Neural crest cell (in vitro differentiated cells): ENCODE measurements around the gene LIF. TPM values are rescaled to one million over a fixed set of nuclear protein-coding genes. Genes with fewer than 3 reads are reported as not detected.

Source experiments
- DNase-seq: peaks from one replicate; pipeline ENCODE4 v3.0.0; 2021; ENCODE audit warnings: low read depth, mixed read lengths, low spot score
- H3K27ac Mint-ChIP-seq: one replicate; pipeline ENCODE4 v1.8.0; 2021; ENCODE audit warnings: mild to moderate bottlenecking, mixed read lengths; ENCODE audit not compliant: unreplicated experiment
- H3K27me3 Mint-ChIP-seq: 2 replicates; pipeline ENCODE4 v1.8.0; 2021; ENCODE audit warnings: low read depth, mild to moderate bottlenecking, mixed read lengths
- H3K36me3 Mint-ChIP-seq: 2 replicates; pipeline ENCODE4 v1.8.0; 2021; ENCODE audit warnings: low read depth, mild to moderate bottlenecking, mixed read lengths
- H3K4me1 Mint-ChIP-seq: 2 replicates; pipeline ENCODE4 v1.8.0; 2021; ENCODE audit warnings: mixed read lengths
- H3K4me3 Mint-ChIP-seq: one replicate; pipeline ENCODE4 v1.8.0; 2021; ENCODE audit warnings: mild to moderate bottlenecking, mixed read lengths
- H3K9me3 Mint-ChIP-seq: 2 replicates; pipeline ENCODE4 v1.8.0; 2021; ENCODE audit warnings: mixed read lengths
- total RNA-seq: library from RNA; stranded (reverse); gene quantifications from 2 replicates; pipeline ENCODE4 v1.2.1, GENCODE V29; 2021
- TF ChIP-seq, protein P1 (sequence below): fragments of 200-600 bp; sonication (generic); conservative IDR thresholded peaks from 2 replicates; pipeline ENCODE4 v1.5.0; 2021; ENCODE audit warnings: antibody characterized with exemption, mild to moderate bottlenecking

Gene LIF
- total RNA-seq, 1 donor from 2014 or later = 1.1 TPM

DNA sequence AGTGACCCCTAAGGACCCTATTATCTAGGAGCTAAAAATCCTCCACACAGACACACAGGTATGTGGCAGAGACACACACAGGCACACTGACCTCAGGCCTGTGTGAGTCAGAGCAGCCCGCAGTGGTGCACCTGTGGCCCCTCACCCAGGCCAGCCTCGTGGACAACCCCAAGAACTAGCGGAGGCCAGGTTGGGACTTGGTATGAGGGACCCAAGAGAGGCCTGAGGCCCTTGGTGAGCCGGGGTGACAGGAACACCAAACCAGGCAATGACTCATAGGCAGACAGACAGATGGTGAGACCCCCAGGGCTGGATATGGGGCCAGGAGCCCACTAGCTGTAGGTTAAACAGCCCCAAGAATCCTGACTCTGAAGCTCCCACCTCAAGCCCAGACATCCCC is 36.8 kb upstream of the LIF start:
- H3K36me3 Mint-ChIP-seq = no peaks in the 10 kb centered on the region
- DNase-seq = no peak
- TF ChIP-seq, protein P1, sequence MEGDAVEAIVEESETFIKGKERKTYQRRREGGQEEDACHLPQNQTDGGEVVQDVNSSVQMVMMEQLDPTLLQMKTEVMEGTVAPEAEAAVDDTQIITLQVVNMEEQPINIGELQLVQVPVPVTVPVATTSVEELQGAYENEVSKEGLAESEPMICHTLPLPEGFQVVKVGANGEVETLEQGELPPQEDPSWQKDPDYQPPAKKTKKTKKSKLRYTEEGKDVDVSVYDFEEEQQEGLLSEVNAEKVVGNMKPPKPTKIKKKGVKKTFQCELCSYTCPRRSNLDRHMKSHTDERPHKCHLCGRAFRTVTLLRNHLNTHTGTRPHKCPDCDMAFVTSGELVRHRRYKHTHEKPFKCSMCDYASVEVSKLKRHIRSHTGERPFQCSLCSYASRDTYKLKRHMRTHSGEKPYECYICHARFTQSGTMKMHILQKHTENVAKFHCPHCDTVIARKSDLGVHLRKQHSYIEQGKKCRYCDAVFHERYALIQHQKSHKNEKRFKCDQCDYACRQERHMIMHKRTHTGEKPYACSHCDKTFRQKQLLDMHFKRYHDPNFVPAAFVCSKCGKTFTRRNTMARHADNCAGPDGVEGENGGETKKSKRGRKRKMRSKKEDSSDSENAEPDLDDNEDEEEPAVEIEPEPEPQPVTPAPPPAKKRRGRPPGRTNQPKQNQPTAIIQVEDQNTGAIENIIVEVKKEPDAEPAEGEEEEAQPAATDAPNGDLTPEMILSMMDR = no peak
- H3K4me1 Mint-ChIP-seq = peaks cover 17% of the 10 kb centered on the region
- H3K9me3 Mint-ChIP-seq = no peaks in the 10 kb centered on the region
- H3K4me3 Mint-ChIP-seq = peak overlapping the region; percentile 19
- peak overlapping the region; percentile 22 for H3K27ac Mint-ChIP-seq
- peaks cover 3% of the 10 kb centered on the region for H3K27me3 Mint-ChIP-seq

DNA sequence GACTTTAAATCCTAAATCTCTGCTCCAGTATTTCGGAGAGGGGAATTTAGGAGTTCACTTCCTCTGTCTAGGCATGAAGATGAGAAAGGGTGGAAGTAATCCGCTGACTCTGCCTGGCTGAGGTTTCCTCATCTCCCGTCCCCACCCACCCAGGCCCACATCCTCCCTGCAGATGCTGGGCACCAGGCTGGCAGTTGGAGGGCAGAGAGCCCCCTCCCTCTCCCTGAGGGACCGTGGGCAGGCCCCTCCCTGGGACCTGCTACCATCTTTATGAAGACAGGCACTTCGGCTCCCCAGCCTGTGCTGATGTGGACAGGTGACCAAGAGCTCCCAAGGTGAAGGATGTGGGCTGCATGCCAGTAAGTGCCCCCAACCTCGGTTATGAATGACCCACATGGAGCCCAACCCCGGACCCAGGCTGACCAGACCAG is 36.1 kb upstream of the LIF start:
- H3K9me3 Mint-ChIP-seq = no peaks in the 10 kb centered on the region
- H3K4me3 Mint-ChIP-seq = no peak overlapping the region
- TF ChIP-seq, protein P1 = no peak
- no peaks in the 10 kb centered on the region for H3K36me3 Mint-ChIP-seq
- H3K27me3 Mint-ChIP-seq = no peaks in the 10 kb centered on the region
- no peak overlapping the region for H3K27ac Mint-ChIP-seq
- H3K4me1 Mint-ChIP-seq = peaks cover 17% of the 10 kb centered on the region
- no peak for DNase-seq

DNA sequence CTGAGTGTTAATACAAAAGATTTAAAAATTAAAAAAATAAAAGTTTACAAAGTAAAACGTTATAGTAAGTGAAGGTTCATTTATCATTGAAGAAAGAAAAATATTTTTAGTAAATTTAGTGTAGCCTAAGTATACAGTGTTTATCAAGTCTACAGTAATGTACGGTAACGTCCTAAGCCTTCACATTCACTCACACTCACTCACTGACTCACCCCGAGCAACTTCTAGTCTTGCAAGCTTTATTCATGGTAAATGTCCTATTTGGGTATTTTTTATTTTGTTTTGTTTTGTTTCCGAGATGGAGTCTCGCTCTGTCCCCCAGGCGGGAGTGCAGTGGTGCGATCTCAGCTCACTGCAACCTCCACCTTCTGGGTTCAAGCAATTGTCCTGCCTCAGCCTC is 33.9 kb upstream of the LIF start:
- Mint-ChIP-seq H3K36me3 (no peaks in the 10 kb centered on the region), H3K4me1 (peaks cover 21% of the 10 kb centered on the region), H3K27ac (no peak overlapping the region), H3K27me3 (no peaks in the 10 kb centered on the region), H3K4me3 (no peak overlapping the region), H3K9me3 (no peaks in the 10 kb centered on the region)
- TF ChIP-seq, protein P1 = no peak
- no peak for DNase-seq

DNA sequence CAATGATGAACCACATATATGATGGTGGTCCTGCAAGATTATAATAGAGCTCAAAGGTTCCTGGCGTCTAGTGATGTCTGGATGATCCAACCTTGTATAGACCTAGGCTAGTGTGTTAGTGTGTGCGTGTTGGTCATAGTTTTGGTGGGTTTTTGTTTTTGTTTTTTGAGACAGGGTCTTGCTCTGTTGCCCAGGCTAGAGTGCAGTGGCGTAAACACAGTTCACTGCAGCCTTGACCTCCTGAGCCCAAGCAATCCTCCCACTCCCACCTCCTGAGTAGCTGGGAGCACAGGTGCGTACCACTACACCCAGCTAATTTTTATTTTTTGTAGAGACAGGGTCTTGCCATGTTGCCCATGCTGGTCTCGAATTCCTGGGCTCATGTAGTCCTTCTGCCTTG is 33.4 kb upstream of the LIF start:
- H3K4me3 Mint-ChIP-seq = no peak overlapping the region

DNA sequence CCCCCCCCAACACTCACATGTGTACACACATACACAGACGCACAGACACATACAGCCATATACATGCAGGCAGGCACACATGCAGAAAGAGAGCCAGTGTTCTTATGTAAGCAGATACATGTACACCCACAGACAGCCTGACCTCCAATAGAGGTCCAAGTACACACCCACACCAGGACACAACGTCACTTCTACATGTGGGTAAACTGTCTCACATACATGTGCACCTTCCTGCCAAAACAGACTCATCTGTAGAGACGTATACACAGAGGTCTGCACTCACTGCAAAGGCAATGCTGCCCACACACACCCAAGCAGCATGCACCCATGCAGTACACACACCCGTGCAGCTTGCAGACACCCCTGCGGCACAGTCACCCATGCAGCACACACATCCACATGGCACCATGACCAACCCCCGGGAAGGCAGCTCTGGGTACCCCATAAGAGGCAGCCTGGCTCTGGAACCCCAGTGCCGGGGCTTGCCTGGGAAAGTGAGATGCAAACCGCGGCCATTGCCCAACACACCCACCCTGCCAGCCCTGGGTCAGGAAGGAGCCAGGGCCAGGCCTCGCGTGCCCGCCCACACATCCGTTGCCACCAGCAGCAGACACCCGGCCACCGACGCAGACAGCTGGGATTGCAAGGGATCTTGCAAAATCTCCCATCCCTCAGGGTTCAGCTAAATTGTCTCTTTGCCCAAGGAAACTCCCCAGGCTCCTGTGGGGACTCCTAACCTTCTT is 32.7 kb upstream of the LIF start:
- H3K27me3 Mint-ChIP-seq = no peaks in the 10 kb centered on the region
- H3K27ac Mint-ChIP-seq = peak overlapping the region; percentile 60
- H3K4me1 Mint-ChIP-seq = peaks cover 21% of the 10 kb centered on the region

More for the DNA sequence above, 33.4 kb upstream of the LIF start:
- peaks cover 21% of the 10 kb centered on the region for H3K4me1 Mint-ChIP-seq
- no peak overlapping the region for H3K27ac Mint-ChIP-seq
- no peaks in the 10 kb centered on the region for H3K36me3 Mint-ChIP-seq
- H3K9me3 Mint-ChIP-seq = no peaks in the 10 kb centered on the region
- TF ChIP-seq, protein P1 = no peak
- no peak for DNase-seq
- H3K27me3 Mint-ChIP-seq = no peaks in the 10 kb centered on the region

More for the DNA sequence above, 32.7 kb upstream of the LIF start:
- DNase-seq = no peak
- no peaks in the 10 kb centered on the region for H3K36me3 Mint-ChIP-seq
- TF ChIP-seq, protein P1 = no peak
- H3K9me3 Mint-ChIP-seq = no peaks in the 10 kb centered on the region
- H3K4me3 Mint-ChIP-seq = no peak overlapping the region
